GM12892 (cell line): ENCODE measurements around the gene REC114.
"Not testable (repeated sequence)": the region's sequence is repeated elsewhere in the genome, so short reads cannot be mapped to it uniquely, and the experiment has no call there.

Experiments
- DNase-seq: peaks from one replicate; pipeline ENCODE4 v3.0.0; 2011; ENCODE audit not compliant: insufficient read length
- FAIRE-seq: peaks from 2 replicates; lab custom pipeline; 2011; peaks lifted over from hg19 to GRCh38; lab: Jason Lieb, UNC
- POLR2A ChIP-seq: IDR thresholded peaks from 2 replicates; pipeline ENCODE4 v1.6.1; 2011; ENCODE audit warnings: low read depth, low read length, control low read depth
- POLR2AphosphoS5 ChIP-seq: IDR thresholded peaks from 2 replicates; pipeline ENCODE4 v1.6.1; 2011; ENCODE audit warnings: low read depth, low read length, control low read depth
- TAF1 ChIP-seq: IDR thresholded peaks from 2 replicates; pipeline ENCODE4 v1.6.1; 2011; ENCODE audit warnings: low read depth, mild to moderate bottlenecking, control low read depth, low read length, borderline replicate concordance

Gene REC114

GRCh38 chr15:73464602-73465001, 21.6 kb downstream of the REC114 start:
- FAIRE-seq (no peak), DNase-seq (no peak)
- TF ChIP-seq POLR2AphosphoS5 (no peak), POLR2A (no peak), TAF1 (no peak)

DNA sequence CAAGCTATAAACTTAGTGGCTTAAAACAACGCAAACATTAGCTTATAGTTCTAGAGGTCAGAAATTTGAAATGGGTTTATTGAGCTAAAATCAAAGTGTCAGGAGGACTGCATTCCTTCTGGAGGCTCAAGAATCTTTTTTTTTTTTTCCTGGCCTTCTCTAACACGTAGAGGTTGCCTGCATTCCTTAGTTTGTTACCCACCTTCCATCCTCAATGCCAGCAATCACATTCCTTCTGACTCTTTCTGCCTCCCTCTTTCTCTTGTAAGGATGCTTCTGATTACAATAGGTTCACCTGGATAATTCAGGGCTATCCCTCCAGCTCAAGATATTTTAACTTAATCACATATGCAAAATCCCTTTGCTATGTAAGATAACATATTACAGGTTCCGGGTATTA, 24.8 kb downstream of the REC114 start:
- DNase-seq (no peak), FAIRE-seq (no peak)
- TF ChIP-seq TAF1: no peak
- no peak for TF ChIP-seq POLR2A
- TF ChIP-seq POLR2AphosphoS5: no peak

- no peak for FAIRE-seq
- TF ChIP-seq TAF1 (no peak), POLR2A (no peak), POLR2AphosphoS5 (no peak)
- DNase-seq: no peak
Observed at GRCh38 chr15:73474785-73475184, 31.8 kb downstream of the REC114 start.

DNA sequence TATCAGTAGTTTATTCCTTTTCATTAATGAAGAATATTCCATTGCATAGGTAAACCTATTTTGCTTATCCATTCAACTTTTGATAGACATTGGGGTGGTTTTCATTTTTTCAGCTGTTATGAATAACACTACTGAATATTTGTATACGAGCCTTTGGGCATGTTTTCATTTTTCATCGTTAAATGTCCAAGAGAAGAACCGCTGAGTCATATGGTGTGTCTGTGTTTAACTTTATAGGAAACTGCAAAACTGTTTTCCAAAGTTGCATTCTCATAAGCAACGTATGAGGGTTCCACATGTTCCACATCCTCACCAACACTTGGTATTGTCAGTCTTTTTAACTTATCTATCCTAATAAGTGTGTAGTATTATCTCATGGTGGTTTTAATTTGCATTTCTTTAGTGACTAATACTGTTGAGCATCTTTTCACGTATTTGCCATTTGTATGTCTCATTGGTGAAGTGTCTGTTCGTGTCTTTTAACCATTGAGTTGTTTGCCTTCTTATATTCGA, 33.8 kb downstream of the REC114 start:
- FAIRE-seq (no peak), DNase-seq (no peak)
- TF ChIP-seq TAF1 (no peak), POLR2AphosphoS5 (no peak), POLR2A (no peak)

DNA sequence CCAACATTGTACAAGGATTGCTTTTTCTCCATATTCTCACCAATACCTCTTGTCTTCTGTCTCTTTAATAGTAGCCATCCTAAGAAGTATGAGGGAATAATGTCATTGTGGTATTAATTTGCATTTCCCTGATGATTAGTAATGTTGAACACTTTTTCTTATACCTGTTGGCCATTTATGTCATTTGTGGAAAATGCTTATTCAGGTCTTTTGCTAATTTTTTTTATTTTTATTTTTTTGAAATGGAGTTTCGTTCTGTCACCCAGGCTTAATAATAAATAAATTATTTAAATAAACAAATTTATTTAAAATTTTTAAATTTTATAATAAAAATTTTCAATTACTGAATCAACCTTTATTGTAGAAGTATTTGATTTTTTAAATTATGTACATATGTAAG, 37.1 kb downstream of the REC114 start:
- DNase-seq (no peak), FAIRE-seq (no peak)
- TF ChIP-seq POLR2A (no peak), TAF1 (no peak), POLR2AphosphoS5 (no peak)

DNA sequence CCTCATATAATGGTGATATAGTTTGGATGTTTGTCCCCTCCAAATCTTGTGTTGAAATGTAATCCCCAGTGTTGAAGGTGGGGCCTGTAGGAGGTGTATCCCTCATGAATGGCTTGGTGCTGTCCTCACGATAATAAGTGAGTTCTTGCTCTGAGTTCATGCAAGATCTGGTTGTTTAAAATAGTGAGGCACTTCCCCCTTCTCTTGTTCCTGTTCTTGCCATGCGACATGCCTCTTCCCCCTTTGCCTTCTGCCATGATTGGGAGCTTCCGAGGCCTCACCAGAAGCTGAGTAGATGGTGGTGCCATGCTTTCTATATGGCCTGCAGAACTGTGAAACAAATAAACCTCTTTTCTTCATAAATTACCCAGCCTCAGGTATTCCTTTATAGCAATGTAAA, 39.2 kb downstream of the REC114 start:
- DNase-seq (no peak), FAIRE-seq (no peak)
- TF ChIP-seq TAF1: no peak
- TF ChIP-seq POLR2AphosphoS5: no peak
- TF ChIP-seq POLR2A: no peak

- FAIRE-seq (no peak), DNase-seq (no peak)
- TF ChIP-seq POLR2AphosphoS5: no peak
- no peak for TF ChIP-seq TAF1
- no peak for TF ChIP-seq POLR2A
Observed at GRCh38 chr15:73483053-73483452, 40.1 kb downstream of the REC114 start.

DNA sequence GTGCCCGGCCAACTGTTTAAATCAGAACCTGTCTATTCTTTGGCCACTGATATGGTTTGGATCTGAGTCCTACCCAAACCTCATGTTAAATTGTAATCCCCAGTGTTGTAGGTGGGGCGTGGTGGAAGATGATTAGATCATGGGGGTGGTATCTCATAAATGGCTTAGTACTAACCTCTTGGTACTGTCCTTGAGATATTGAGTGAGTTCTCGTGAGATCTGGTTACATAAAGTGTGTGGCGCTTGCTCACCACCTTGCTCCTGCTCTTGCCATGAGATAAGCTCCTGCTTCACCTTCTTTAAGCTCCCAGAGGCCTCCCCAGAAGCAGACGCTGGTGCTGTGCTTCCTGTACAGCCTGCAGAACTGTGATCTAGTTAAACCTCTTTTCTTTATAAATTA, 42.4 kb downstream of the REC114 start:
- DNase-seq (no peak), FAIRE-seq (no peak)
- TF ChIP-seq TAF1: no peak
- TF ChIP-seq POLR2AphosphoS5: no peak
- no peak for TF ChIP-seq POLR2A

DNA sequence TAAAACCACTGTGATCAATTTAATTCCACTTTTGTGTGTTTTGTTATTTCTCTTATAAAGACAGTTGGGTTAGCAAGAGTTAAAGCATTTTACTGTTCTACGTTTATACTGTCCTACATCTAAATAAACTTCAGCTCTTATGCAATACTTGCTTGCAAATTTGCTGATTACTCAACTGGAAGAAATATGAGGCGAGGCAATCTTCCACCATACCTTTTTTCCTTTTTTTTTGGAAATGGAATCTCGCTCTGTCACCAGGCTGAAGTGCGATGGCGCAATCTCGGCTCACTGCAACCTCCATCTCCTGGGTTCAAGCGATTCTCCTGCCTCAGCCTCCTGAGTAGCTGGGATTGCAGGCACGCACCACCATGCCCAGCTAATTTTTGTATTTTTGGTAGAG, 42.9 kb downstream of the REC114 start:
- FAIRE-seq, DNase-seq: not testable (repeated sequence)

- FAIRE-seq (no peak), DNase-seq (no peak)
Observed at GRCh38 chr15:73488698-73489097, 45.7 kb downstream of the REC114 start.

DNA sequence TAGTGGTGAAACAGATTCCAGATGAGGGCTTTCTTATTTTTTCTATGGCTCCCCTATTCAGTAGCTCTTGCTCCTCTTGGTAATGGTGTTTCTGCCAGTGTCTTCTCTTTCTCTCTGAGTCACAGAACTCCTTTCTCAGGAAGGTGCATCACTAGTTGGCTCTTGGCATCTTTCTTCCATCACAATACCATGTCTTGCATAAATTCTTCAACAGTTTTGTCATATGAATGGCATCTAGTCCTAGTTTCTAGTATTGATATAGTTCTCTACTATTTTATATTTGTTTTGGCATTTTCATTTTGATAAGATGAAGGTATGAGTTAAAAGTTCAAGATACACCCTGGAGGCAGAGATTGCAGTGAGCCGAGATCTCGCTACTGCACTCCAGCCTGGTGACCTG, 51.0 kb downstream of the REC114 start:
- DNase-seq: no peak
- FAIRE-seq: no peak
- TF ChIP-seq TAF1 (no peak), POLR2A (no peak), POLR2AphosphoS5 (no peak)

More at GRCh38 chr15:73488698-73489097, 45.7 kb downstream of the REC114 start:
- TF ChIP-seq TAF1: no peak
- no peak for TF ChIP-seq POLR2A
- no peak for TF ChIP-seq POLR2AphosphoS5

- FAIRE-seq (no peak), DNase-seq (no peak)
- TF ChIP-seq POLR2AphosphoS5: no peak
- no peak for TF ChIP-seq POLR2A
- TF ChIP-seq TAF1: no peak
Observed at GRCh38 chr15:73495181-73495580, 52.2 kb downstream of the REC114 start.

GRCh38 chr15:73500696-73501095, 57.7 kb downstream of the REC114 start:
- FAIRE-seq: no peak
- TF ChIP-seq POLR2A: no peak
- TF ChIP-seq POLR2AphosphoS5: no peak
- TF ChIP-seq TAF1: no peak
- DNase-seq: no peak

- DNase-seq (no peak), FAIRE-seq (no peak)
- no peak for TF ChIP-seq TAF1
- no peak for TF ChIP-seq POLR2AphosphoS5
- no peak for TF ChIP-seq POLR2A
Observed at GRCh38 chr15:73504885-73505284, 61.9 kb downstream of the REC114 start.
